HG03558 (cell line): ENCODE measurements around the gene GDF2.

Experiments used
- ATAC-seq: cut with Tn5 transposase; IDR thresholded peaks from one replicate; pipeline ENCODE4 v1.9.1; 2021; ENCODE audit warnings: moderate number of reproducible peaks; ENCODE audit not compliant: unreplicated experiment; ENCODE audit errors: extremely low read depth

Gene GDF2

DNA sequence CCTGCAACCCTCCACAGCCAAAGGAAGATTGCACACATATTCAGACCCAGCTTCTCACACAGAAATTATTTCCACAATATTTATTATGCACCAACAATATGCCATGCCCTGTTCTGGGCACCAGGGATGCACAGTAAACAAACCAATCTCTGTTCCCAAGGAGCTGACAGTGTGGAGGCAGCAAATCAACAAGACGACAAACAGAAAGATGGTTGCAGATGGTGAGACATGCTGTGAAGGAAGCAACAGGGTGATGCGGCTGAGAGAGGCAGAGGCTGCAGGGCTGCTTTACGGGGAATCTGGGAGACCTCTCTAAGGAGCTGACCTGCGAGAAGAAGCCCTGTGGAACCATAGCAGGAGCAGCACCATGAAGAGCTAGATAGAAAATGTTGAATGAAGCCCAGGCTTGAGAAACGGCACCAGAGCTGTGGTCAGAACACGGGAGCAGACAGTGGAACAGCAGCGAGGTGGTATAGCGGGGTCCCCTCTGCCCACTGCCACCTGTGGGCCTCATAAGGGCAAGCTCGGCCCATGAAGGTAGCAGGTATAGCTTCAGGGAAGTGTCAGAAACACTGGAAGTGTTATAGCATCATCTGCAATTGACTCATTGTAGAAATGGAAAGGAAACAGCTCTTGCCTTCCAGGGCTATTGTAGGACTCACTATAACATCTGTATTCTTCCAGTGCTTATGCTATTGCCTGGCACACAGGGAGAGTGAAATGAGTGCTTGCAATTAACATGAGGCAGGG is 43.4 kb downstream of the GDF2 start:
- ATAC-seq = no peak

DNA sequence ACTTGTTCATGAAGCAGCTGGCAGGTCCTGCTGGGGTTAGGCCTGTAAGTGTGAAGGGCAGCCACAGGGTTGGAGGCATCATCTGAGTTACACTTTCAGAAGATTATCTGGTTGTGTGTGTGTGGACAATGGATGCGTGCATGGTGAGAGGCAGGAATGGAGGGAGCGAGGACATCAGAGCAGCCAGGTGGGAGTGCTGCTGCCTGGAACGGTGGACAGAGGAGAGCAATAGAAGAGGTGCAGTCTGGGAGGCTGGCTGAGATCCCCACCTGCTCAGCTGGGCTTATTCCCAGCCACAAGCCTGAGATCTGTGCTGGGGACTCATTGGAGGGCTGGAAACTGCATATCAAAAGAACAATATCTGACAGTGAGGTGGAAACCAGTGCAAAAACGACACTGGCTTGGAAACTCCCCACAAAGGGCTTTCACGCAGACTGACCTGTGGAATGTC is 44.0 kb downstream of the GDF2 start:
- ATAC-seq = no peak

DNA sequence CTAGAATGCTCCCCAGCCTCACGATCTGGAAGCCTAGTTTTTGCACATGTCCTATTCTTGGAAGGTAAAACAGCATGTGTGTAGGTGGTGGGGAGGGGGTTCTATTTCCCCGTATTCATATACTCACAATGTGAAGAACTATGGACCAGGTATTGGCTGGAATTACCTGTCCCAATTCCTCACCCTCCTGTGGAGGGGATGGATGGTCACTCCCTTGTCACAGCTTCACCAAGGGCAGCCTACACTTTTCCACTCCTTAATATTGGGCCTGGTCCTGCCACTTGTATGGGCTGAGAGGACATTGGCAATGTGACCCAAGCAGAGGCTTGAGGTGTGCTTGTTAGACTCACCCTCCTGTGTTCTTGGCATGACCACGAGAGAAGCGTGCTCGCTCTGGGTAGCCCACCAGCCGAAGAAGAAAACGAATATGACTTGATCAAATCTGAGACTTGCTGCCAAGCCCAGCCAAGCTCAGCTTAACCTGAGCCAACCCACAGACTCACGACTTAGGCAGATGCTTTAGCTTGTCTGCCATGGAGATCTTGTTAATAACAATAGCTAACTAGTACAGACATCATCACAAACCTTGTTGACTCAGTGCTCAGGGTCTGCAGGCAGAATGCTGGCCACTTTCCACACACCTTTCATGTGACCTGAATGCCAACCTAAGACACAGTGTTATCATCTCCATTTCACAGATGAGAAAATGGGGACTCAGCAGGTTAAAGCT is 44.6 kb downstream of the GDF2 start:
- no peak for ATAC-seq

DNA sequence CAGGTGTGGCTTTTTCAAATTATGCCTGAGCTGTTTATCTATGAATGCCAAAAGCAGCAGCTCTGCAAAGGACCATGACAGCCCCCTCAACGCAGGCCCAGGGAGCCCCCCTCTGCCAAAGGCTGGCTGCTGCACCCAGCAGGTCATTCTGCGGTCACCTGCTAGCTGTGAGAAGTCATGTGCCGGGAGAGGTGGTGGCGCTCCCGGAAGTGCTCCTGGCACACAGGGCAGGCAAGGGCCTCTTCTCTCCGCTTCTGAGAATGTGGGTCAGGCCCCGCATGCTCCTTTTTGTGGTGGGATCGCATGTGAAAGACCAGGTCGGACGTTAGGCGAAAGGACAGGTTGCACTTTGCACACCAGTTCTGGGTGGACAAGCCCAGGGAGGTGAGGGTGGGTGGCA is 45.4 kb downstream of the GDF2 start:
- no peak for ATAC-seq

DNA sequence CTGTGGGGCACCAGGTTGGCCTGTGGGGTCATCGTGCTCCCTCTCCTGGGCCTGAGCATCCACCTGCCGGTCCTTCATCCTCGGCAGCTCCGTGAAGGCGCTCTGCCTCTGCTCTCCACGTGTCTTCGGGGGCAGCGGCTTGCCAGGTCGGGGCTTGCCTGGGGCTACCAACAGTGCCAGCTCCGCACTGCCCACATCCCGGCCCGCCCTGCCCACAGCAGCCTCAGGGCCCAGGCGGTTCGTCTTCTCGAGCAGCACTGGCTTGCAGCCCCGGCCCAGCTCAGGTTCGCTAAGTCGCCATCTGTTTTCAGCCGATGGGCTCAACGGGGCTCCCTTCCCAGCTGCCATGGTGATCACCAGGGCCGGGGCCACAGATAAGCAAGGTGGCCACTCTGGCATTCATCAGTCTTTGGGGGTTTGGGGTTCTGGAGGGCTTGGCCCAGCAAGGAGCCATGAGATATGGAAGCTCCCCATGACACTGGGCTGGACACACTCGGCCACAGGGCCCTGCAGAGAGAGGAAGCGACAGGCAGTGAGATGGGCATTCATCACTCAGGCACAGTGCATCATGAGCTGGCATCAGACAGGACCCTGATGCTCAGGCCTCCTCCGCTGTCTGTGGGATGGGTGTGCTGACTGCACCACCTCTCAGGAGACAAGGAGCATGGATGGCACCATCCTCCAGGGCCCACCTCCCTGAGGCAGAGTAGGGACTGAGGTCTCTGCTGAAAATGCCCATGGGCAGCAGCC is 46.4 kb downstream of the GDF2 start:
- no peak for ATAC-seq

DNA sequence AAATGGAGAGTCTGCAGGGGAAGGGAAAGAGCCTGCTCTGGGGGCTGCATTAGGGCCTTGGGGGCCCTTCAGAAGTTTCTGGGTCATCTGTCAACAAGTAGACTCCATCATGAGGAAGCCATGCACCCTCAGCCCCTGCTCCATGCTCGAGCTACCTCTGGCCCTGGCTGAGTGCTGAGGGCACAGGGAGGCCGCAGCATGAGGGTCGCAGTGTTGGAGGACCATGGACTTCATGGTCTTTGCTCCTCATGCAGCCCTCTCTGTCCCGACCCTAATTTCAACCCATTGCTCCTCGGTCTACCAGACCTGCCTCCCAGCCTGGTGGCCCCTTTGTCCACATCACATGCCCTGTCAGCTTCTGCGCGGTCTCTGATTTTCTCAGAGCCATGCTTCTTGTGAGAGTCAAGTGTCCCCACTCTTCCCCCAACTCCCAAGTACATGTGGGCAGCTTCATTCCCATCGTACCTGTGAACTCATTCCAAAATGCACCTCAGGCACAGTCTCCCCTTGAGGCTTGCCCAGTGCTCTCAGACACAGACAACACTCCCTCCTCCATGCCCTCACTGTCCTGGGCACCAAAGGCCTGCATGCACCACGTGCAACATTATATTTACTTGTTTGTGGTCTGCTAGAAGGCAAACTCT is 47.1 kb downstream of the GDF2 start:
- ATAC-seq = no peak

DNA sequence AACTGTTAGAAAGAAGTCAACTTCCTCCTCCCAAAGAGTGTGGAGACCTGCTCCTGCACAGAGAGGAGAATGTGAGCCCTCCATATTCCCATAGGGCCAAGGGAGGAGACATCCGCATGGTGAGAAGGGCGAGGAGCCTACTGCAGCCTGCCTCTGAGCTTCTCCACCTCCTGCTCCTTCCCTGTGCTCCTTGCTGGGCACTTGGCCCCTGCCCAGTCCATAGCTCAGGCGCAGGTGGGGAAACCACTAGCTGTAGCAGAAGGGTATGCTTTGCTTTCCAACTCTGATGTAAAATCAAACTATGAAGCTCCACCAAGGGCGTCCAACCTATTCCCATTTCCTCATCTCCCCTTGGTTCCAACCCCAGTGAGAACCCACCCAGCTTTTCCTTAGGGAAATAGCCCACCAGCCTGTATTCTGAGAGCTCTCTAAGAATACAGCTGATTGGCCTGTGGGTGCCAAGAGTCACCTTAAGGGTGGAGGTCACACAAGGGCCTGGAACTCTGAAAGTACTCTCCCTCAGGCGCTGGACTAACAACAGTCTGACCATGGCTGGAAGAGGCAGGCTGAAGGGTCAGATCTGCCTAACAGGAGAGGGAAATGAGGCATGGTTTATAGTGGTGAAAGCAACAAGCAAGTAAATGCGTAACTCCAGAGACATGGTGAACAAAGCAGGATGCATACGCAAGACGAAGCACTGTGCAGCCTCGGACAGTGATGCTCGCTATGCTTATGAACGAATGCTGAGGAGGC is 47.9 kb downstream of the GDF2 start:
- no peak for ATAC-seq

DNA sequence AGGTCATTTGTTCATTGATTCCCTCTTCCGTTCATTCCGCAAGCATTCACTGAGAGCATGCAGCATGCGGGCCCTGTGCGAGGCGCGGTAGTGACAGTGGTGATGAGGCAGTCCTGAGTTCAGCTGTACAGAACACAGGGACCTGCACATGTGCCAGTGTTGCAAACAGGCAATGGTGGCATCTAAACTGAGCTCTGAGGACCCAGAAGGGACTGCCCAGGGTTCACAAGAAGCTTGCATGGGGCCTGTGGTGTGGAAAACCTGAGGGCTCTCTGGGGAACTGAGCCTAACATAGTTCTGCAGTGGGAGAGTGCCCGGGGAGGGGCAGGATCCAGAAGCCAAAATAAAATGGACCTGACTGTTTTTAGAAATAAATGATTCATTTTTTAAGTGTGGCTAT is 48.6 kb downstream of the GDF2 start:
- no peak for ATAC-seq

DNA sequence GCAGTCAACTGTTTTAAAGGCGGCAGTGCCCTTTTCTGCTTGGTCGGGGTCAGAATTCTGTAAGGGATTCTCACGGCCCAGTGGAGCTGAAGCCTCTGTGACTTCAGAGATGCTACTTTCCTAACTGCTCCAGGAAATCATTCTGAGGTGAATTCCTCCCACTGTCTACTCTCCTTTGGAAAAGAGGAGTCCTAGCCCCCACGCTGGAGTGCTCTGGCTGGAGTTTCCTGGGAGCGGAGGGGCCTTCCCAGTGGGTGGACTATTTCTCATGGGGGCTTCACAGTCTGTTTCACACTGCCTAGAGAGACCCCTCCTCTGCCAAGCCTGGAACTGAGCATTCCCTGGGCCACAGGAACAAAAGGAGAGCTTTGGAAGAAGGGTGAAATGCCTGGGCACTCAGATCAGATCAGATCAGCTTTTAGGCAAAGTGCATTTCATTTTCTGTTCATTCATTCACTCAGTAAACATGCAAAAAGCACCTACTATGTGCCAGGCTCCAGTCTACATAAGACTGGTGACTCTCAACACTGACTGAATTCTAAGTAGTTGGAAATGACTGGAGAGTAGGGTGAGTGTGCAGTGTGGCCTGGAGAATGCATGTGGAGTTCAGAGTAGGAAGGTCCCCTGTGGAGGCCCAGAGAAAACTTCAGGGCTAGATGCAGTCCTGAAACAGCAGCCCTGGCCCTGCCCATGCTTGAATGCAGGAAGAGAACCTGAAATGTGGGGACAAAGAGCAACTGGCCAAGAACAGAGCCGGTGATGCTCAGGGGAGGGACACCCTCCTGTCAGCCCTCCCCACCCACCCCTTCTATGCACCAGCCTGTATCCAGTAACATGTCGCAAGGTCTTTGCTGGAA is 49.6 kb downstream of the GDF2 start:
- ATAC-seq = no peak

DNA sequence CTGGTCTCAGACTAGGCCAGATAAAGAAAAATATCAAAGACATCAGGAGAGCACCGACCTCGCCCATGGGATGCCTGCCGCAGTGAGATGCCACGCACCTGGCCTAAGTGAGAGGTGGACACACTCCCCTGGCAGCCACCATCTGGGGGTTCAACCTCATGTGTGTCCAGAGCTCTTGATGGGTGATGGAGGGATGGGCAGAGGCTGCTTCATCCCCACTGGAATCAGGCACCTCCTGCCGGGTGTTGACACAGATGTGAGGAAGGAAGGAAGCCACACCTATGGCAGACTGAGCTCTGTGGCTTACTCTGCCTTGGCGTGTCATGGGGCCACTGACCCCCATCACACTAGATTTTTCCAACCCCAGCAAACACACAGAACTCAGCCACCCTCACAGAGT is 50.5 kb downstream of the GDF2 start:
- ATAC-seq = no peak

DNA sequence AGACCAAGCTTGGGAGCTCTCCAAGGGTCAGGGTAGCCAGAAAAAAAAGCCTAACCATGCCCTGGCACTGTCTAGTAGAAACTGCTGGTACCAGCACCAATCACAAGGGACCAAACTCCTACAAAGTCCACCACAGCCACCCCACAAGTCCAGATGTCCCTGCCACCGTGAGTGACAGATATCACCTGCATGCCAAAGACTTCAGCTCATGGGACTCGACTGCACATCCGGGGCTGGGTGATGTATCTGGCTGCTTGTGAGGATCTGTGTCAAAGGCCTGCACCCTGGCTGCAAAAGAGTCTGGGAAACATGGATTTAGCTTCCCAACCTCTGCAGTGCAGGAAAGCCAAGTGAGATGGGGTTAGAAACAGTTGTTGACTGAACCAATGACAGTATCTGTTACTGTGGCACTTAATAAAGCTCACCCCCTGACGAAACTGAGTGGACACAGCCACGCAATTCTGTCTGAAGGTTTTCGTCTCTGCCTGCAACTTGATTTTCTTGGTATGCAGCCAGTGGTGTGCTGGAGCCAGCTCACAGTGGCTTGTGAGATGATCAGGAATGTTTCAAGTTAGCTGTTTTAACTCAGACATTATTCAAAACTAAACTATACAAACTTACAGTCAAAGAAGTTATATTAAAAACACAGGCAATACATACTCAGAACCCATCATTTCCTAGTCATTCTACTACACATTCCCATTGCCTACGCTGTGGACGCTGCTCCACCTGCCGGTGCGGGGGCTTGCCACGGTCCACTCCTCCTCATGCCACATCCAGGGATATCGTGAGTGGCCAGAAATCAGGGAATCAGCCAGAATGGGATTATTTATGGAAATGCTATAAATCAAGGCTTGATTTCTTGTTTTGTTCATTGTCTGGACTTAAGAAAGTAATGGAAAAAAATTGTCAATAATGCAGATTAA is 52.6 kb downstream of the GDF2 start:
- ATAC-seq = no peak

DNA sequence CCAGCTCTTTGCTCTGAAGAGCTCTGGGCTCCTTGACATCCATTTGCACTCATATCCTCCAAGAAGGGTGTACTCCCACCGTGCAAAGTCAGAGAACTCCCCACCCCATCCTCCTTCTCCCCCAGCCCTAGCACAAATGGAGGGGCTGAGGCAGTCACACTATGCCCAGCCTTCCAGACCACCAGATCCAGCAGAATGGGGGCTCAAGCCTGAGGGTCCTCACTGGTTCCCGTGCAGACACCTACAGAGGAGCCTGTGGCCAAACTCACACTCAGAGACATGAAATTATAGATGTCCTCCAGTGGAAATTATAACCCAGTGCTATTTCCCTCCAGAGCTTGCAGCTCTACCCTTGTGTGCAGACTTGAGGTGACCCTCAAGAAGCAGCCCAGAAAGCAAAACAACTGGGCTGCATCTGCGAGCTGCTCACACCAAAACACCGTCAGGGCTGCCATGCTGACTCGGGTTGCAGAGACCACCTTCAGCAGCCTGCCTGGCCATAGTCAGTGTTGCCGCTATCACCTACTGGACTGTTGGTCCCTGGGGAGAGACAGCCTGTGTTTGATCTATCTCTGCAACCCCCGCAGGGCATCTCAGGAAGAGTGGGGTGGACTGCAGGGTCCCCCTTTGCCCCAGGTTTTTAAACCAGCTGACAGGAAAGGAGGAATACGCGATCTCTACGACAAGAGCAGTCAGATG is 54.4 kb downstream of the GDF2 start:
- no peak for ATAC-seq
